Stimulated activated CD4-positive, alpha-beta T cell treated with anti-CD3 and anti-CD28 coated beads, Interleukin-12 subunit alpha, Interleukin-12 subunit beta, amount 100 ng/mL, for 48 hours (primary cell): Measurements from ENCODE around the gene KRT8.
"Not testable (repeated sequence)": the region's sequence is repeated elsewhere in the genome, so short reads cannot be mapped to it uniquely, and the experiment has no call there.

Experiments used
- DNase-seq, 3 donors: peaks; one replicate each; pipeline ENCODE4 v3.0.0-alpha.2; 2020; ENCODE audit warnings: low read depth in 2 of 3, low spot score in 1 of 3

KRT8 gene

GRCh38 chr12:52874573-52875435 is 30.1 kb downstream of the KRT8 start:
- no peak for DNase-seq

GRCh38 chr12:52873832-52874572 is 30.9 kb downstream of the KRT8 start:
- peak in 2 of 3 donors; percentile 15 to 30 for DNase-seq

DNA sequence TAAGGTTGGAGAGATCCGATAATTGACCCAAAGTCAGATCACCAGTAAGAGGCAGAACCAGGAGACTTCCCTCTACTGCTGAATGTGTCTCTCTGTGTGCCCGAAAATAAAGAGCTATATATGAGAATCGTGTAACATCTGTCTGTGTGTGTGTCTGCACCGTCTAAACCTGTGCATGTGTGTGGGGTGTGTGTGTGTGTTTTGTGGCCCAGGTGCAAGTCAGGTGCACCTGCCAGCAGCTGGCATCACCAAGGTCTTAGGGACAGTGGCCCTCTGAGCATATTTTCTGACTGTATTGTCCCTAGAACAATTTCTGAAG is 31.4 kb downstream of the KRT8 start:
- no peak for DNase-seq

- no peak for DNase-seq
Measured at GRCh38 chr12:52872644-52873389, 32.1 kb downstream of the KRT8 start.

- DNase-seq: no peak
Measured at GRCh38 chr12:52871291-52872039, 33.4 kb downstream of the KRT8 start.

DNA sequence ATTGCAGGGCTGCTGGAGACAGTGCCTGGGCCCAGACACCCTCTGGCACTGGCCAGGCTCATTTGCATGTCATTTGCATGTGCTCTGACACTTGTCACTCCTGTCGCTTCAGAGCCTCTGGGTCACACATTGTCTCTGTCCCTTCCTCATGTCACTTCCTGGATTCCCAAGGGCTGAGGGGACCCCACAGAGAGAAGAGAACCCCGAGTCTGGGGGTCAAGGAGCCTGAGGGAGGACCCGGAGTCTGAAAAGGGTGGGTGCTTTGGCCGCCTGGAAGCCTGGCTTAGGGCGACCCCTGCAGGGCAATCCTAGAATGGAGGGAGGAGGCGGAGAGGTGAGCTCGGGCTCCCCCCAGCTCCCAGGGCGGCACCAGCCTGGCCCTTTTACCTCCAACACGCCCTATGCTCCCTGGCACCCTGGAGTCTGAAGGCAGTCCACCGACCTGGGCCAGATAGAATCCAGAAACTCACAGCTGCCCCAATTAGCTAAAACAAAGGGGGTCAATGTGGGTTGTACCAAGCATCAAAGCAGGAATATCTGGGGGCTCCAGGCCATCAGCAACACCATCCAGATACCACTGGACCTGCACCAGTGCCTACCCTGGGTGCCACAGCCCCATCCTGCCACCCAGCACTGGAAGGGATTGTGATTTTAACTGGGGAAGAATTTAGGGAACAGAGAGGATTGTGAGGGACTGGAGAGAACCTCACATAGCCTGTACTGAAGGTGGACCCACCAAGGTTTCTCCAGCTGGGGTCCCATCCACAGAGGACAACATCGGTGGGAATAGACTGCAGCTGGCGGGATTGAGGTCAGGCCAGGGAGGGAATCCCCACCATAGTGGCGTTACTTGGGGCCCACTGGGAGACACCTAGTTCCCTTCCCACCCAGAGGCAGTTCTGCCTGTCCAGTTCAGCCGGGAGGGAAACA is 34.2 kb downstream of the KRT8 start:
- DNase-seq: peak; percentile 63 to 80 (median 66)

GRCh38 chr12:52867642-52868041 is 37.2 kb downstream of the KRT8 start:
- DNase-seq: peak in 1 of 3 donors; percentile 20

DNA sequence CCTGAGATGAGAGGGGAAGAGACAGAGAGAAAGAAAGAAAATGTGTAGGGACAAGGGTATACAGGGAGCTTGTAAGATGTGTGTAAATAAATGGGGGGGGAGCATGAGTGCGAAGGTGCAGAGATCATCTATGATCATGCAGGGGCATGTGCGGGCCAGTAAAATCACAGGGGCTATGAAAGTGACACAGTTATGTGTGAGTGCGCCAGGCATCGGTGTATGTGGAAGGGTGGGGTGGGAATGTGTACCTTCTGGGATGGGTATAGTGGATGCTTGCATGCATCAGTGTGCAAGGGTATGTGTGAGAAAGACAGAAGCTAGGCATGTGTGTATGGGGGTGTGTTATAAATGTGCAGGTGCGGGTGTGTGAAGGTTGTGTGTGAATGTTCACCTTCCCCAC is 37.7 kb downstream of the KRT8 start:
- no peak for DNase-seq

- DNase-seq: no peak
Measured at GRCh38 chr12:52865090-52865944, 39.6 kb downstream of the KRT8 start.

GRCh38 chr12:52862023-52862422 is 42.9 kb downstream of the KRT8 start:
- no peak for DNase-seq

DNA sequence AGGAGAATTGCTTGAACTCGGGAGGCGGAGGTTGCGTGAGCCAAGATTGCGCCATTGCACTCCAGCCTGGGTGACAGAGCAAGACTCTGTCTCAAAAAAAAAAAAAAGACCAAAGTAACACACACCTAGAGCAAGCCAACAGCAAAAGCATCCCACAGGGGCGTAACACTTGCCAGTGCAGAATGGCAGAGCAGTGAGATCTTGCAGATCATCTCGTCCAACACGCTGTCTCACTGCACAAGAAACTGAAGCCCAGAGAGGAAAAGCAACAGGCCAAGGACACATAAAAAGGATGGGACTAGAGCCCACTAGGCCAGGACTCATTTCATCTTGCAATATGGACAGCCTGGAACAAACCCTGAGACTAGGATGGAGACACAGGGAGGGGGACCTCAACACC is 43.4 kb downstream of the KRT8 start:
- DNase-seq: no peak

GRCh38 chr12:52860102-52860823 is 44.6 kb downstream of the KRT8 start:
- DNase-seq: no peak

DNA sequence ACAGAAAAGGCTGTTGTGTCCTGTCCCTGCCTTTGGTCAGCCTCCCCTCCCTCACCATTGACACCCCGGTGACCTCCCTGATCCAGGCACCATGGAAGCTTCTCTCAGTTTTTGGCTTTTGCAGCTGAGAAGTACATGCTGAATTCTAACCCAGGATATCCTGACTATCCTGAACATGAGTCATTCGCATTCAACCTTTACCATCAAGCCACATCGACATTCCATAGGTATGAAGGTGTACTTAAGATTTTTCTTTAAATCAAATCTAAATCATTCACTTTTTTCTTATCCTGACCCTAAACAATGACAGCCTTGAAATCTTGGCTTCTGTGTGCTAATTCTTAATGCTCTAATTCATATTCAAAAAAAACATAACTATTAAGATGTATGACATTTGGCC is 47.4 kb downstream of the KRT8 start:
- no peak for DNase-seq

GRCh38 chr12:52856787-52857186 is 48.1 kb downstream of the KRT8 start:
- no peak for DNase-seq

DNA sequence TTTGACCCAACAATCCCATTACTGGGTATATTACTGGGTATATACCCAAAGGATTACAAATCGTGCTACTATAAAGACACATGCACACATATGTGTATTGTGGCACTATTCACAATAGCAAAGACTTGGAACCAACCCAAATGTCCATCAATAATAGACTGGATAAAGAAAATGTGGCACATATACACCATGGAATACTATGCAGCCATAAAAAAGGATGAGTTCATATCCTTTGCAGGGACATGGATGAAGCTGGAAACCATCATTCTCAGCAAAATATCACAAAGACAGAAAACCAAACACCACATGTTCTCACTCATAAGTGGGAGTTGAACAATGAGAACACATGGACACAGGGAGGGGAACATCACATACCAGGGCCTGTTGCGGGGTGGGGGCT is 48.8 kb downstream of the KRT8 start:
- not testable (repeated sequence) for DNase-seq

DNA sequence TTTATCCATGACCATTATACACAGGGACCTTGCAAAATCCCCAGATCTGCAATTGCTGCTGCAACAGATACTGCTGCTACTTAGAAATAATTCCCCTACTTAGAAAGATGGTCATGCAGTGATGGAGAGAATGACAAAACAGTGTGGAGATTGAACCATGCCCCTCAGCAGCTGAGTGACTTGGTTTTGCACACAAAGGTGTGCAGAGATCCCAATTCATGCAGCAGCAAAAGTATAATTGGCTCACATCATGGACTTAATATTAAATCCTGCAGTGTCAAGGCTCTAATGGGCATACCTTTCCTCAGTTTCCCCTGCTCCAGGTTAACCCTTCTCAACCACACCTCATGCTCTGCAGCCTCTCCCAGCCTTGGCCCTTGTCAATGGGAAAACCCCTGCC is 53.1 kb downstream of the KRT8 start:
- DNase-seq: no peak

DNA sequence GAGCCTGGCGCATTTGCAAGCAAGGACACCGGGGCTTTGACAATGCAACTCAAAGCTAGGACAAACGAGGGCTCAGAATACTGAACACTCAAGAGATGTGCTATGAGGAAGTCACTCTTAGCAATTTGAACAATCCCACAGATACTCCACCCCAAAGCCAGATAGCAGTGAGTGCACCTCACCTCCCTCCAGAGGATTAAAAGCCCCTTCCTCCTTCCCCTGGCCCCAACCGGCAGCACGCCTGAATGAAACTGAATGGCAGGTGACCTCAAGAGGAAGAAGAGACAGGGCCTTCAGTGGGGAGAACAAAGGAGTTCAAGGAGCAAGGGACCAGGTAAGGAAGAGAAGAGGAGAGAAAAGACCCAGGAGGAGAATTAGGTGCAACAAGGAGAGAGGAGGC is 54.2 kb downstream of the KRT8 start:
- DNase-seq: no peak

DNA sequence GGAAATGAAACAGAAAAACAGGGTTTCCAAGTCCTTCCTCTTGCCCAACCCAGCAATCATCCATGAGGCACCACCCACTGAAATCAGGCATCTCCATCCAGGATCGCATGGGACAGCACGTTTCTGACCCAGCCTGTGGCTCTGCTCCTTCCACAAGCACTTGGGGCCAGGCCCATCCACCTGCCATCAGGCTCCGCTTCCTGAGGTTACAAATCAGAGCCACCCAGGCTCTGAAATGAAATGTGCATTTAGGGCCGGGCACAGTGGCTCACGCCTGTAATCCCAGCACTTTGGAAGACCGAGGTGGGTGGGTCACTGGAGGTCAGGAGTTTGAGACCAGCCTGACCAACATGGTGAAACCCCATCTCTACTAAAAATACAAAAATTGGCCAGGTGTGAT is 55.4 kb downstream of the KRT8 start:
- no peak for DNase-seq
